Testis (tissue), 2 donors: ENCODE data around the gene RHBDD1.

Source experiments
- CTCF ChIP-seq, 3 experiments: fragments of 450-650 bp in 2 of 3; fragments of 200-600 bp in 1 of 3; sonication (generic) in 1 of 3; IDR thresholded peaks; one replicate each; pipeline ENCODE4 v1.5.1; 2016 to 2019; ENCODE audit warnings: antibody characterized with exemption in 3 of 3, mild to moderate bottlenecking in 2 of 3, moderate library complexity in 1 of 3
- POLR2A ChIP-seq: fragments of 450-650 bp; IDR thresholded peaks from one replicate; pipeline ENCODE4 v1.6.1; 2017; ENCODE audit warnings: antibody characterized with exemption, mild to moderate bottlenecking, moderate library complexity

- TF ChIP-seq CTCF (IDR thresholded peaks at IDR 0.05) (no peak), POLR2A (no peak)
Observed at GRCh38 chr2:226913641-226914040, 77.8 kb downstream of the RHBDD1 start.
